GM06990 (cell line): ENCODE data around the gene NUFIP2.

Experiments used
- DNase-seq: peaks from one replicate; pipeline ENCODE4 v3.0.0-alpha.2; 2011; ENCODE audit not compliant: insufficient read length; ENCODE audit errors: extremely low read depth
- H3K27me3 ChIP-seq: replicated peaks from 2 replicates; pipeline ENCODE4 v1.6.0; 2011; ENCODE audit warnings: low read length; ENCODE audit not compliant: control insufficient read depth, insufficient read depth
- H3K36me3 ChIP-seq: 2 replicates; pipeline ENCODE4 v1.5.1; 2011; ENCODE audit warnings: low read length; ENCODE audit not compliant: control insufficient read depth, insufficient read depth
- H3K4me3 ChIP-seq: replicated peaks from 2 replicates; pipeline ENCODE4 v1.5.1; 2011; ENCODE audit warnings: low read depth, mild to moderate bottlenecking, control low read depth, low read length
- TF ChIP-seq, protein P1 (sequence below): IDR thresholded peaks from 2 replicates; pipeline ENCODE4 v1.5.1; 2011; ENCODE audit warnings: low read length, control low read depth, mild to moderate bottlenecking, inconsistent platforms; ENCODE audit not compliant: insufficient read depth, poor library complexity, severe bottlenecking

Gene NUFIP2

GRCh38 chr17:29263916-29264315 lies 30.0 kb downstream of the NUFIP2 start:
- no peak for DNase-seq
- Histone ChIP-seq H3K4me3 (no peak overlapping the region), H3K27me3 (no peaks in the 10 kb centered on the region), H3K36me3 (peaks cover 4% of the 10 kb centered on the region)
- TF ChIP-seq, protein P1, sequence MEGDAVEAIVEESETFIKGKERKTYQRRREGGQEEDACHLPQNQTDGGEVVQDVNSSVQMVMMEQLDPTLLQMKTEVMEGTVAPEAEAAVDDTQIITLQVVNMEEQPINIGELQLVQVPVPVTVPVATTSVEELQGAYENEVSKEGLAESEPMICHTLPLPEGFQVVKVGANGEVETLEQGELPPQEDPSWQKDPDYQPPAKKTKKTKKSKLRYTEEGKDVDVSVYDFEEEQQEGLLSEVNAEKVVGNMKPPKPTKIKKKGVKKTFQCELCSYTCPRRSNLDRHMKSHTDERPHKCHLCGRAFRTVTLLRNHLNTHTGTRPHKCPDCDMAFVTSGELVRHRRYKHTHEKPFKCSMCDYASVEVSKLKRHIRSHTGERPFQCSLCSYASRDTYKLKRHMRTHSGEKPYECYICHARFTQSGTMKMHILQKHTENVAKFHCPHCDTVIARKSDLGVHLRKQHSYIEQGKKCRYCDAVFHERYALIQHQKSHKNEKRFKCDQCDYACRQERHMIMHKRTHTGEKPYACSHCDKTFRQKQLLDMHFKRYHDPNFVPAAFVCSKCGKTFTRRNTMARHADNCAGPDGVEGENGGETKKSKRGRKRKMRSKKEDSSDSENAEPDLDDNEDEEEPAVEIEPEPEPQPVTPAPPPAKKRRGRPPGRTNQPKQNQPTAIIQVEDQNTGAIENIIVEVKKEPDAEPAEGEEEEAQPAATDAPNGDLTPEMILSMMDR = no peak

DNA sequence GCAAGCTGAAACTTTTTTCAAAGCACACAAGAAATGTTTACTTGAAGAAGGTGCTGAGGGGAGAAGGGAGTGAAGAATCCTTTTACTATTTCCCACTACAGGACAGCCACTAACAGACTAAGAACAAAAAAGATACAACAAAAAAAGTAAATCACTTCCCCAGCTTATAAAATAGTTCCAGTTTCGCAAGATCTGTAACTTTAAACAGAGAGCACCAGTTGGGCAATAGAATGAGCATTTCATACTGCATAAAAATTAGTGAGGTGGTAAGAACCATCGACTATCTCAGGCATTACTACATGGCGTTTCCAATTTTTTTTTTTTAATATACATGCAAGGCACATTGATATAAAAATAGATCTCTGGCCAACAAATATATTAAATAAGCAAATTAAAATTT lies 36.2 kb downstream of the NUFIP2 start:
- DNase-seq = no peak
- no peak overlapping the region for H3K4me3 ChIP-seq

DNA sequence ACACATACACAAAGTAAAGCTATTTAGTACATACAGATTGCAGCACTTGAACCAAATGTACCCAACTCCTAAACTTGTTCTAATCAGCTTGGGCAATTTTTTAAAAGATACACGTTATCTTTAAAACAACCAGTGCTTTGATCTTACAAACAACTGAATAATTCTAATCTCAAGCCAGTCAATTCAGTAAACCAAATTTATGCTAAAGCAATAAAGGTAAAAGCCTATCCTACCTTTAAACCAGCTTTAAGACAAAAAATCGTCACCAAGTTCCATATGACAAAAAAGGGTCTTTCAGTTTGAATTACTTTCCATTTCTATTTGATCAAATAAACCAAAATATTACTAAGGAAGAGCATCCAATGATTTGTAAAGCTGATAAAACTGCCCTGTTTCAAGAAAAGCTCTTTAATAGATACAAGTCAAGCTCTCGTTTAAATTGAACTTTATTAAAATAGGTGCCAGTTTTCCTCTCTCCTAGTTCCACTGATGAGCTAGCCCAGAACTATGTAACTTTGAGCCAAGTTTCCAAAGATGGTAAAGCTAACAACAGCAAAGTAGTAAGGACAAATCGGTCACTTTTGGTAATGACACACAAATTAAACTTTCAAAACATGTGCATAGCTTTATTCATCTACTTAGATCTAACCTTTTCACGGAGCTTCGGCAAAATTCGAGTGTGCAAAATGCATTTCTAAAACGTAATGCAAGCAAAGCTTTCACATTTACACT lies 37.0 kb downstream of the NUFIP2 start:
- TF ChIP-seq, protein P1 = no peak
- no peak overlapping the region for H3K4me3 ChIP-seq
- DNase-seq = no peak
- no peaks in the 10 kb centered on the region for H3K27me3 ChIP-seq
- peaks cover 3% of the 10 kb centered on the region; the same call in 1 of the 2 replicates for H3K36me3 ChIP-seq

More for the DNA sequence above, 36.2 kb downstream of the NUFIP2 start:
- TF ChIP-seq, protein P1 = no peak
- no peaks in the 10 kb centered on the region for H3K27me3 ChIP-seq
- H3K36me3 ChIP-seq = peaks cover 5% of the 10 kb centered on the region; the same call in 1 of the 2 replicates

DNA sequence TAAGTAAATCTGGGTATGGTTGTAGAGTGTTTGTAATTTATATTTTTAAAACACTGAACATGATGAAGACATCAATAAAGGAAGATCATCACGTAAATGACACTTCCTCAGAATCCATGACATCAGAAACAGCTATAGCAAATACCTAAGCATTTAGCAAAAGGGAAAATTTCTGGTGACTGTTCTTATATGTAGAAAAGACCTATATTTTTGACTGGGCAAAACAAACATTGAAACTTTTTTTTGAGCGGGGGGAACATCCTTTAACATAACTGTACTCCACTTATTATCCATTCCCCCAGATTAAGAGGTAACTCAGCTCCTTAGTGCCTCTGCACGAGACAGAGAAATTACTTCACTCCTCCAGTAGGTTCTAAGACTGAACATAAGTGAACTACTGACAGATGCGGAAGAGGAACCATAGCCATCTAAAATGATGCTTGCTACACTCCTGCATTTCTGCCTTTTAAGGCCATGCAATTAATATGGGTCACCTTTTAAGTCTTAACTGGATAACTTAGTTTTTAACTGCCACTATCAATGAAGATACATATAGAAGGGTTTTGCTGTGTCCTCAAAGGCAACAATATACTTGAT lies 37.9 kb downstream of the NUFIP2 start:
- no peak for DNase-seq
- no peaks in the 10 kb centered on the region for H3K27me3 ChIP-seq
- H3K4me3 ChIP-seq = no peak overlapping the region
- H3K36me3 ChIP-seq = peaks cover 2% of the 10 kb centered on the region; the same call in 1 of the 2 replicates
- TF ChIP-seq, protein P1 = no peak

GRCh38 chr17:29253037-29253436 lies 40.9 kb downstream of the NUFIP2 start:
- peaks cover under 1% of the 10 kb centered on the region; the same call in 1 of the 2 replicates for H3K36me3 ChIP-seq
- no peak for DNase-seq
- TF ChIP-seq, protein P1 = no peak
- H3K4me3 ChIP-seq = no peak overlapping the region
- H3K27me3 ChIP-seq = no peaks in the 10 kb centered on the region
